PFSK-1 (cell line): ENCODE results near the gene SPNS2.

ENCODE experiments used
- POLR2AphosphoS5 ChIP-seq: IDR thresholded peaks from 2 replicates; pipeline ENCODE4 v1.6.1; 2012; ENCODE audit warnings: low read depth, mild to moderate bottlenecking, control low read depth, low read length, moderate library complexity
- SIN3A ChIP-seq: IDR thresholded peaks from 2 replicates; pipeline ENCODE4 v1.6.1; 2012; ENCODE audit warnings: mild to moderate bottlenecking, low read length, moderate library complexity, borderline replicate concordance; ENCODE audit not compliant: insufficient read depth
- TF ChIP-seq, protein P1 (sequence below), 2 experiments: IDR thresholded peaks; 2 replicates each; pipeline versions ENCODE4 v1.6.1 to v1.8.0; 2011 to 2012; ENCODE audit warnings: low read depth in 2 of 2, low read length in 2 of 2, control low read depth in 1 of 2, inconsistent platforms in 1 of 2, mild to moderate bottlenecking in 1 of 2, moderate library complexity in 1 of 2; ENCODE audit not compliant: insufficient read depth in 1 of 2

DNA sequence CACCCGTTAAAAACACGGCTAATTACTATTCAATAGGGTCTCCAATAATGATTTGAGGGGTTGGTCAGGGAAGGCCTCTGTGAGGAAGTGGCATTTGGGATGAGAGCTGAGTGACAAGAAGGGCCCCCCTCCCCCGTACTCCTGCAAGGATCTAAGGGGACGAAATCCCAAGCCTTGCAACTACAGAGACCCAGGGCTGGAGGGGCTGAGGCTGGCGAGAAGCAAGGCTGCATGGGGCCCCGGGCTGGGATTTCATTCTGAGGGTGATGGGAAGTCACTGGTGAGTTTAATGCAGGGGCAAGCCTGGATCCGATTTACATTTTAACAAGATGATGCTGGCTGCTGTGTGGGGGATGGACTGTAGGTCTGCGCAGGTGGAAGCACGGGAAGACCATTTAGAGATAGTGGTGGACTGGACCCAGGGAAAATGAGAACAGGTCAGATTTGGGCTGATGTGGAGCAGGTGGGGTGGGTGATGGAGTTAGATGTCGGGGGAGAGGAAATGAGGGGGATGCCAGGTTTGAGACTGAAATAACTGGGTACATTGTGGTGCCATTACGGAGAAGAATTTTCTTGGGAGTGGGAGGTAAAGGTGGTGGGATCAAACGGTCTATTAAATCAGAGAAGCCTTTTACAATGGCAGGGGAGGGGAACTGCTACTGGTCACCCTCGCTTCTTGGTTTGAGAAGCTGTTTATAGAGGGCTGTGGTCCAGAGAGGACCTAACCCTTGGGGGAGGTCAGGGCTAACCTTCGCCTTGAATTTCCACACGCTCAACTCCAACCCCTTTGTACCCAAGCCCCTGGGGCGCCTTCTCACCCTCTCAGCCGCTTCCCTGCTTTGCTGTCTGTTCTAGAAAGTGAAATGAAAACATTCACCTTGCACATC, 57.4 kb downstream of the SPNS2 start:
- TF ChIP-seq, protein P1, sequence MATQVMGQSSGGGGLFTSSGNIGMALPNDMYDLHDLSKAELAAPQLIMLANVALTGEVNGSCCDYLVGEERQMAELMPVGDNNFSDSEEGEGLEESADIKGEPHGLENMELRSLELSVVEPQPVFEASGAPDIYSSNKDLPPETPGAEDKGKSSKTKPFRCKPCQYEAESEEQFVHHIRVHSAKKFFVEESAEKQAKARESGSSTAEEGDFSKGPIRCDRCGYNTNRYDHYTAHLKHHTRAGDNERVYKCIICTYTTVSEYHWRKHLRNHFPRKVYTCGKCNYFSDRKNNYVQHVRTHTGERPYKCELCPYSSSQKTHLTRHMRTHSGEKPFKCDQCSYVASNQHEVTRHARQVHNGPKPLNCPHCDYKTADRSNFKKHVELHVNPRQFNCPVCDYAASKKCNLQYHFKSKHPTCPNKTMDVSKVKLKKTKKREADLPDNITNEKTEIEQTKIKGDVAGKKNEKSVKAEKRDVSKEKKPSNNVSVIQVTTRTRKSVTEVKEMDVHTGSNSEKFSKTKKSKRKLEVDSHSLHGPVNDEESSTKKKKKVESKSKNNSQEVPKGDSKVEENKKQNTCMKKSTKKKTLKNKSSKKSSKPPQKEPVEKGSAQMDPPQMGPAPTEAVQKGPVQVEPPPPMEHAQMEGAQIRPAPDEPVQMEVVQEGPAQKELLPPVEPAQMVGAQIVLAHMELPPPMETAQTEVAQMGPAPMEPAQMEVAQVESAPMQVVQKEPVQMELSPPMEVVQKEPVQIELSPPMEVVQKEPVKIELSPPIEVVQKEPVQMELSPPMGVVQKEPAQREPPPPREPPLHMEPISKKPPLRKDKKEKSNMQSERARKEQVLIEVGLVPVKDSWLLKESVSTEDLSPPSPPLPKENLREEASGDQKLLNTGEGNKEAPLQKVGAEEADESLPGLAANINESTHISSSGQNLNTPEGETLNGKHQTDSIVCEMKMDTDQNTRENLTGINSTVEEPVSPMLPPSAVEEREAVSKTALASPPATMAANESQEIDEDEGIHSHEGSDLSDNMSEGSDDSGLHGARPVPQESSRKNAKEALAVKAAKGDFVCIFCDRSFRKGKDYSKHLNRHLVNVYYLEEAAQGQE (IDR thresholded peaks at IDR 0.05; ENCODE audit: insufficient read depth in 1 of 2, low read depth in 2 of 2, low read length in 2 of 2) = no peak
- TF ChIP-seq POLR2AphosphoS5 (no peak), SIN3A (no peak)
